DMS114 treated with DMSO at 0.1 percent for 48 hours (cell line): Measurements from ENCODE around the gene ATP5F1E.
"Not testable (repeated sequence)": the region's sequence is repeated elsewhere in the genome, so short reads cannot be mapped to it uniquely, and the experiment has no call there.

Experiments
- DNase-seq: peaks from one replicate; lab custom pipeline; 2025; ENCODE audit not compliant: unreplicated experiment; lab: John Stamatoyannopoulos, UW

Gene ATP5F1E

DNA sequence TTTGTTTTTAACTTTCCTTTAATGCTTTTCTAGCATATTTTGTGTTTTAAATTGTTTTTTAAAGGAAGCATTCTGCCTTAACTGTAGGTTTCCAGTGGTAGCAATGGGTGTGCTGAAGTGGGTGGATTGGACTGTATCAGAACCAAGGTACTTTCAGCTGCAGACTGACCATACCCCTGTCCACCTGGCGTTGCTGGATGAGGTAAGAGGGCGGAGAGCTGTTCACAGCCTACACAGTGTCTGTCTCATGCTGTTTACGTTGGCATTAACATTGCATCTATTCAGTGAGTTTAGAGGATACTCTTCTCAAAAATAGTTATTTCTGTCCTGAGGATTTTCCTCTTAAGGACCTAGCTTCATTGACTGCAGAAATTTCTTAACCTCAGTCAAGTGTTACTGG lies 39.2 kb downstream of the ATP5F1E start:
- DNase-seq: no peak

DNA sequence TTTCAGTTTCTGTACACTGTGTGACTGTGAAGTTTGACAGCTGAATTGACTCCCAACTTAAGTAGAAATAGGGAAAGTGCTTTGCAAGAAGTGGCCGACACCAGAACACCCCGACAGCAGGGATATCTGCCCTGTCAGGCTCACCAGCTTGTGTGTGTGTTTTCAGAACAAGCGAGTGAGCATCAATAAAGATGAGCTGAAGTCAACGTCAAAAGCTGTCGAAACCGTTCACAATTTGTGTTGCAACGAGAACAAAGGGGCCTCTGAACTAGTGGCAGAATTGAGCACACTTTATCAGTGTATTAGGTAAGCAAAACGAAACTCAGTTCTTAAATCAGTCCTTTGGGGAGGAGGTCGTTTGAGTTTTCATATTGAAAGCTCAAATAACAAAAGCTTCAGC lies 40.4 kb downstream of the ATP5F1E start:
- DNase-seq: no peak

- no peak for DNase-seq
These were observed 41.3 kb downstream of the ATP5F1E start for GRCh38 chr20:58990651-58991445.

GRCh38 chr20:58989196-58989595 lies 42.9 kb downstream of the ATP5F1E start:
- DNase-seq: no peak

- no peak for DNase-seq
These were observed 43.6 kb downstream of the ATP5F1E start for GRCh38 chr20:58988565-58988882.

DNA sequence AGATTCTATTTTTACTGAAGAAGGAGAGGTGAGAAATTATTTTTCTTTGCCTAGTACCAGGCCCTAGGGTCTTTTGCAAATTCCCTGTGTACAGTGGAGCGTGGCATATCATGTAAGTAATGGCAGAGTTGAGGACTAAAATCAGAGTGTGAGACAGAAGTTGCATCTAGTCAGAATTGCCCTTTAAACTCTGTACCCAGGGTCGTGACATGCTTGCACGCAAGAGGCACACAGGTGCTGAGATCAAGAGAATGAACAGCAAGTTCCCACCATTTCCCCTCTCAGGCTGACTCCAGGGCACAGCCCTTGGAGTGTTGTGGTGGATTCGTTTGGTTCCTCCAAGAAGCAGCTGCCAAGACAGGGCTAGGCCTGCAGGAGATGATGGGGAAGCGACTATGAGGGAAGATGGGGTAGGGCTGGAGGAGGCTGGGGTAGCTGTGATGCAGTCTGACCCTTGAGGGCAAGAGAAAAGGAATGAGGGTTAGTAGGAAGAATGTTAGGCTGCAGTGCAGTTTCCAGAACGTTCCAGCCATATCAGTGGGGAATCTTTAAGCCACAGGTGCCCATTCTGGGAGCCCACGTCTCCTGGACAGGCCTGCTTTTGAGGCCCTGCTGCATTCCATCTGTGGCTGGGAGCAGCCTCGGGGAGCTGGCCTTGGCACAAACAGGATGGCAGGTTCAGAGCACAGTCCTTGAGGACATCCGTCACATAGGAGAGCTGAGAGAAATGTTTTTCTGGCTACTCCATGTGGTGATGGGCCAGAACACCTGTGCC lies 44.2 kb downstream of the ATP5F1E start:
- DNase-seq: no peak

DNA sequence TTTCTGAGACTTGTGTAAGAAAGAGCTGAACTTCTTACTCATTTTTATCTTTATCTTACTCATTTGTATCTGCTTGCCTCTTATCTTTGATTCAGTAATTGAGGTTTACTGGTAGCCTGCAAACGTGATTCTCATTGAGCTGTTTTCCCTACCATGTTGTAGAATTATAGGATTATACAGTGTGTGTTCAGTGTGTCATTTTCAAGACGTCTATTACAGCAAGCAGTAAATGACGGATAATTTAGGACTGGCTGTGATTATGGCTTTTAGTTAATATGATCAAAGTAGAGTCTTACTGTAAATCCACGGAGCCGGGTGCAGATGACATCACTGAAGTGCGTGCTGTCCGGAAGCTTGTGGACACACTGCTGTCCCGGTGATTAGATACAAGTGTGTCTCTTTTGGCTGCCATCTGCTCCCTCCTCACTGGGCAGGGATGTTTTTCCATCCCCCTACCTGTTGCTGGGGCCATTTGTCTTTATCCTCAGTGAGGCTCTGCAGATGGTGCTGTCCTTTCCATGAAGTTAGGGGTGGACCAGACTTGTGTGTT lies 45.1 kb downstream of the ATP5F1E start:
- DNase-seq: no peak

- no peak for DNase-seq
These were observed 45.7 kb downstream of the ATP5F1E start for GRCh38 chr20:58986286-58986967.

DNA sequence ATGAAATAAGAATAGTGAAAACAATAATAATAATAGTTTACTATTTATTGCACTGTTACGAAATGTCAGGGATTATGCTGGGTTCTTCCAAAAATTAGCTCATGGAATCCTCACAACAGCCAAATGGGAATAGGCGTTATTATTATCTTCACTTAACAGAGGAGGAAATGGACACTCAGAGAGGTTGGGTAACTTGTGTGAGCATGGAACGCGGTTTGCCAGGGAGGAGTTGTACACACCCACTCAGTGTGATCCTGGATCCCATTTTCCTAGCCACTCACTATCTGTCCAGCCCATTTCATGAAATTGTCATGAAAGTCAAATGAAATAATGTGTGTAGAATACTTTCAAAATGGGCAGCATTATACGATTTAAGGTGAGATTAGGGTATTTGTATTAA lies 46.5 kb downstream of the ATP5F1E start:
- no peak for DNase-seq

GRCh38 chr20:58984691-58985090 lies 47.4 kb downstream of the ATP5F1E start:
- no peak for DNase-seq

DNA sequence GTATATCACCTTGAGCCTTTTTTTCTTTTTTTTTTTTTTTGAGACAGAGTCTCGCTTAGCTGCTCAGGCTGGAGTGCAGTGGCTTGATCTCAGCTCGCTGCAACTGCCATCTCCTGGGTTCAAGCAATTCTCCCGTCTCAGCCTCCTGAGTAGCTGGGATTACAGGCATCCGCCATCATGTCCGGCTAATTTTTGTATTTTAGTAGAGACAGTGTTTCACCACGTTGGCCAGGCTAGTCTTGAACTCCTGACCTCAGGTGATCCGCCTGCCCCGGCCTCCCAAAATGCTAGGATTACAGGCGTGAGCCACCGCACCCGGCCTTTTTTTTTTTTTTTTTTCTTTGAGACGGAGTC lies 49.0 kb downstream of the ATP5F1E start:
- DNase-seq: not testable (repeated sequence)

DNA sequence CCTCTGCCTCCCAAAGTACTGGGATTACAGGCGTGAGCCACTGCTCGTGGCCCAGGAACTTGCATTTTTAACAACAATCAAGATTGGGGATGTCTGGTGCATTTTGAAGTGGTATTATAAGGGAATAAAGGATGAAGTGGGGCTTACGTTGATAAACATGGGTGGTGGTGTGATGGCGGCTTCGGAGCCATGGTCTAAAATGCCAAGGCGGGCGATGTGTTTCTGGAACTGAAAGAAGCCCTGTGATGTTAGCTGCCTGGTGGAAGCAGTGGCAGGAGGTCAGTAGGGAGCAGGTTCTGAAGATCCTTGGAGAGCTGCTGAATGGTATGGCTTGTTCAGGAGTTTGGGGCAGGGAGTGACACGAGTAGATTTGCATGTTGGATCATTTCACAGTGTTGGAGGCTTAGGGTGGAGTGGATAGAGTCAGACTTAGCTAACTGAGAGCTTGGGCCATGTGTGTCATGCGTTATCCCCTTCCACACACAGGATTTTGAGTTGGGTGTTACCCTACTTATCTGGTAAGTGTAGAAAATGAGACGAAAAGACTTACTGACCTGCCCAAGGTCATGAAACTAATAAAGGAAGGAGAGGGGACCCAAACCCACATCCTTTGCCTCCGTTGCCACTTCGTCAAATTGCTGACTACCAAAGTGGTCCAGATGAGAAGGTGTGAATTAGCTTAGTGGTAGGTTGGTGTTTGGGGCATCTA lies 49.6 kb downstream of the ATP5F1E start:
- no peak for DNase-seq

DNA sequence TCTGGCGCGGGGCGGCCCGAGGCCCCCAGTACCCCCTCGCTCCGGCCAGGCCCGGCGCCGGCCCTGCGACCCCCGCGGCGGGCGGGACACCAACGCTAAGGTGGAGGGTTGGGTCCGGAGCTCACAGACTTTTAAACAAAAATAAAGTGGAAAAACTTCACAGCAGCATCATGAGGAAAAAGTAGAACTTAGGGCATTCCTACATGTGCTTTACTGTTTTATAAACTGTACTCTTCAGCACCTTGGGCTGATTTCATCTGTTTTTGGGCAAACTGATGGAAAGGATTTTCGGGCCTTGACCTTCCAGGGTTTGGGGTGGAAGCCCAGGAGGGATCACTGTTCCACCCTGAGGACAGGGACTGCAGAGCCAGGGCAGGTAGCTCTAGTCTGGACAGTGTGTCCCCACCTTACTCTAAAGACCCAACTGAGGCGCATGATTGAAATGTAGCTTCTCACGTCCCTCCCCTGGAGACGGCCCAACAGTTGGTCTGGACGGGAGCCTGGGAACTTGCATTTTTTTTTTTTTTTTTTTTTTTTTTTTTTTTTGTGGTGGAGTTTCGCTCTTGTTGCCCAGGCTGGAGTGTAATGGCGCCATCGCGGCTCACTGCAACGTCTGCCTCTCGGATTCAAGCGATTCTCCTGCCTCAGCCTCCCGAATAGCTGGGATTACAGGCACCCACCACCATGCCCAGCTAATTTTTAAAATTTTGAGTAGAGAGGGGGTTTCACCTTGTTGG lies 50.3 kb downstream of the ATP5F1E start:
- no peak for DNase-seq

DNA sequence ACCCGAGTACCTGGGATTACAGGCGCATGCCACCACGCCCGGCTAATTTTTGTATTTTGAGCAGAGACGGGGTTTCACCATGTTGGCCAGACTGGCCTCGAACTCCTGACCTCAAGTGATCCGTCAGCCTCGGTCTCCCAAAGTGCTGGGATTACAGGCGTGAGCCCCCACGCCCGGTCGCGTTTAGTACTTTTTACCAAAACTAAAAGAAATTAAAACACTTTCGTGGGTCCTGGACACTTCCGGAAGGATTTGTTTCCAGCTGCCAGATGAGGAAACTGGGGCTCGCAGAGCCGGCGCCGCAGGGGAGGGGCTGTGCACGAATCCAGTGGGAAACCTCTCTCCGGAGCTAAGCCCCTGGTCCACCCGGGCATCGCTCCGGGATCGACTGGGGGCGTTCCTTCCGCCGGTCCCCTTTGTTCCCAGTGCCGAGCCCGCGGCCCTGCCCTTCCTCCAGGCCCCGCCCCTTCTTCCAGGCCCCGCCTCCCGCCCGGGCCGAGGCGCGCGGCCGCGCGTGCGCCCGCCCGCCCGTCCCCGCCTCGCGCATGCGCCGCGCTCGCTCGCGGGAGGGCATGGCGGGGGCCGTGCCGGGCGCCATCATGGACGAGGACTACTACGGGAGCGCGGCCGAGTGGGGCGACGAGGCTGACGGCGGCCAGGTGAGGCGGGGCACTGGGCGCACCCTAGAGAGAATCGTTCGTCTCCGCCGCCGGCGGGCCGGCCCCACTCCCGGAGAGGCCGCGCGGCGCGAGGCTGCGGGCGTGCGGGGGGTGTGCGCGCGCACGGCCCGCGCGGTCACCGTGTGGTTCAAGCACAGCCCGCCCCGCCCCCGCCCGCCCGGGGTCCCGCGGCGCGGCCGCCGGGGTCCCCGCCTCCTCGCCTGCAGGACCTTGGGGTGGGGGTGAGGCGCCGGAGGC lies 51.2 kb downstream of the ATP5F1E start, which contains the start of gene NELFCD:
NELFCD (plus strand) TSS at position 546 of the 917 bp plus-strand sequence; CDS start at position 600, 54 bp downstream.
- peak; percentile 56 for DNase-seq

- no peak for DNase-seq
These were observed 53.6 kb downstream of the ATP5F1E start for GRCh38 chr20:58978351-58979190.

DNA sequence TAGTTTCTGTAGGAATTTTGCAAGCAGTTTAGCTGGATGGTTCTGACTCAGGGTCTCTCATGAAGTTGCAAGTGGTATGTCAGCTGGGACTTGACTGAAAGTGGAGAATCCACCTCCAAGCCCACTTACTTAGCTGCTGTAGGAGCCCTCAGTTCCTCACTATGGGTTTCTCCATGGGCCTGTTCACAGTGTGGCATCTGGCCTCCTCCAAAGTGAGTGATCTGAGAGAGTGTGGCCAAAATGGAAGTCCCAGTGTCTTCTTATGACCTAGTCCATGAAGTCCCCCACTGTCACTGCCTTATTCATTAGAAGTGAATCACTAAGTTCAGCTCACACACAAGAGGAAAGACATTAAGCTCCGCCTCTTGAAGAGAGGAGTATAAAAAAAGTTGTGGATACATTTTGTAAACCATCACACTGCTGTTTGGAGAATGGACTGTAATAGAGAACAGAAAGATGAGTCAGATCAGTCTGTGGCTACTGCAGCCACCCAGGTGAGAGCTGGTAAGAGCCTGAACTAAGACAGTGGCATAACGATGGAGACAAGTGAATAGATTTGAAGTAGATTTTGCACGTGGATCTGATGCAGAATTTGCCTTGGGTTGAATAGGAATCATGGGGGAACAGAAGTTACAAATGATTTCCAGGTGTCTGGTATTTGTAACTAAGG lies 55.9 kb downstream of the ATP5F1E start:
- no peak for DNase-seq
